ENCODE measurements around the gene CCDC137.

The CCDC137 gene

DNA sequence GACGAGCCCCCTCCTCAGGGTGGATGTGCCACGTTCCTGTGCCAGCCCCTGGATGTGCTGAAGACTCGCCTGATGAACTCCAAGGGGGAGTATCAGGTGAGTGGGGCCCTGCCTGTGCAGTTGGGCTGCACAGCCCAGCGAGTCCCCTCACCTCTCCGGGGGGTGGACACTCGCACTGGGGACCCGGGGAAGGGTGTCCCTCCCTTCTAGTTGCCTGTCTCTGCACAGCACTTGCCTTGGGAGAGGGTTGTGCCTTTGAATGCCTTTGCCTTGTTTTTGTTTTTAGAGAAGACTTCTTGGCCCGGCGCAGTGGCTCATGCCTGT lies 51.2 kb downstream of the CCDC137 start:
- no peak for DNase-seq

DNA sequence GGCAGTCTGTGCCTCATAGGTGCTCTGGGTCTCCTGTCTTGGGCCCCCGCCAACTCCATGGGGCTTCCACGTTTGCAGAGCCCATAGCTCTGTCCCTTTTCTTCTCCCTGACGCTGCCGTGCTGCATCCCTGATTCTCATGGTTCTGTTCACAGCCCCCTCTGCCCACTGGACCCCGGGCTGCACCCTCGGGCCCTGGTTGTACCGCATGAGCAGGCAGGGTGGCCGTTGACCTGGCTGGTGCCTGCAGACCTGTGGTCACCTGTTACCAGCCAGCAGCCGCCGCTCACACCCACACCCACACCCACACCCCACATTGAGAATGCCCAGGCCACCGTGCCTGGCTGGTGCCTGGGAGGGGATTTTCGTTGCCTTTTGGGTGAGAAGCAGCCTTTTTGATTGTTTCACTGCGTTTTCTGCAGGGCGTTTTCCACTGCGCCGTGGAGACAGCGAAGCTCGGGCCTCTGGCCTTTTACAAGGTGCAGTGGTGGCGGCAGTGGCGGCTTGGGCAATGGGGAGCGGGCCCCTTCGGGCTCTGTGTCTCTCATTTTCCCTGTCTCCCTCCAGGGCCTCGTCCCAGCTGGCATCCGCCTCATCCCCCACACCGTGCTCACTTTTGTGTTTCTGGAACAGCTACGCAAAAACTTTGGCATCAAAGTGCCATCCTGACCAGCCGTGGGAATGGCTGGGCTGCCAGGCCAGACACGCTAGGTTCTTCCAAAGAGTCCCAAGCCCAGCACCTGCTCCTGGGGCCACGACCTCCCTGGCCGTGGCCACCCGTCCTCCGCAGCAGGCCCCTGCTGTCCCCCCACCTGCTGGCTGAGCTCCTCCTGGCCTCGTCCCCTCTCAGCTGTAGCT lies 53.1 kb downstream of the CCDC137 start:
- DNase-seq: no peak

GRCh38 chr17:81720267-81721071 lies 53.9 kb downstream of the CCDC137 start:
- no peak for DNase-seq

DNA sequence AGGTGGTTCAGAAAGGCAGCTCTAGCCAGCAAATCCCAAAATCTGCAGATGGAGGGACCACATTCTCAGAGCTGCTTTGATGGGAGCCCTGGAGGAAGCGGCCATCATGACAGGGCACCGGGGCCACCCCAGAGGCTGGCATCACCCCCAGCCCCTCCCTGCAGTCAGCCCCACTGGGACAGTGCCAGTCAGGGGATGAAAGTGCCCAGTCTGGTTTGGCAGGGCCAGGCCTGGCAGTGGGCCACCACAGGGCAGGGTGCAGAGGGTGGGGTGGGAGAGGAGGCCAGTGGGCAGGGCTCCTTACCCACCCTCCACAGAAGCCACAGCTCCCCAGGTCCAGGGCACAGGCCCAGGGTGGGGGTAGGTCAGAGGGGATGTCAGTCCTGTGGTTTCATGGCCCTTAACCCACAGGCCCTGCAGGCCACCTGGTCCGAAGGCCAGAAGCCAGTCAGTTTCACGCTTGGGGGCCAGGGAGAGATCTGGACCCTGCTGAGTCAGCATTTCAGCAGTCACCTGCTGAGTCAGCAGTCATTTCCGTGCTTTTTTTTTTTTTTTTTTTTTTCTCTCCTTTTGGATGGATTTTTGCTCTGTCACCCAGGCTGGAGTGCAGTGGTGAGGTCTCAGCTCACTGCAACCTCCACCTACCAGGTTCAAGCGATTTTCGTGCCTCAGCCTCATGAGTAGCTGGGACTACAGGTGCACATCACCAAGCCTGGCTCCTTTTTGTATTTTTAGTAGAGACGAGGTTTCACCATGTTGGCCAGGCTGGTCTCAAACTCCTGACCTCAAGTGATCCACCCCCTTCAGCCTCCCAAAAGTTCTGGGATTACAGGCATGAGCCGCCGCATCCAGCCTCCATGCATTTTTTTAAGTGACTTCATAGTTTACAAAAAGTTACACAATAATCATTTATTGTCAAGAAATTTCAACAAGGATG lies 55.9 kb downstream of the CCDC137 start:
- DNase-seq: no peak

Measured in NCI-H1048 (cell line).